GM12878 (cell line): Measurements from ENCODE around the gene CNNM3. TPM values are rescaled to one million over a fixed set of nuclear protein-coding genes. Genes with fewer than 3 reads are reported as not detected.

Experiments used
- ATAC-seq: fragments of 200-7000 bp; cut with Tn5 transposase; 3 replicates; pipeline ENCODE4 v1.9.1; 2020; ENCODE audit warnings: mild to moderate bottlenecking, moderate library complexity
- BruUV-seq: library from RNA; stranded (reverse); fragments of 400-500 nt; replicated peaks from 2 replicates; lab custom pipeline; 2021; lab: Mats Ljungman, UMichigan
- CTCF ChIA-PET: fragments of 300-600 bp; sonication (Branson Sonifier 250); formaldehyde crosslinking; extraction: SDS; loops from one replicate; lab custom pipeline; 2021; ENCODE audit warnings: inconsistent platforms; lab: Yijun Ruan, JAX
- POLR2A ChIA-PET: fragments of 350-600 bp; formaldehyde crosslinking; extraction: SDS; loops from one replicate; lab custom pipeline; 2021; ENCODE audit warnings: inconsistent platforms; lab: Charles Lee
- RAD21 ChIA-PET: fragments of 300-600 bp; sonication (Branson Sonifier 250); formaldehyde crosslinking; loops from one replicate; lab custom pipeline; 2023; ENCODE audit warnings: antibody characterized with exemption; ENCODE audit not compliant: unreplicated experiment; lab: Charles Lee
- SMC1A ChIA-PET: fragments of 300-600 bp; sonication (Branson Sonifier 250); formaldehyde crosslinking; loops from one replicate; lab custom pipeline; 2023; ENCODE audit not compliant: unreplicated experiment, uncharacterized antibody; lab: Charles Lee
- DNase-seq: peaks from one replicate; pipeline ENCODE4 v3.0.0-alpha.2; 2011; ENCODE audit warnings: low read depth, low spot score
- FAIRE-seq: peaks from 3 replicates; lab custom pipeline; 2011; peaks lifted over from hg19 to GRCh38; lab: Jason Lieb, UNC
- H2AFZ ChIP-seq: 2 replicates; pipeline ENCODE4 v1.6.0; 2011; ENCODE audit warnings: low read depth, low read length, control low read depth; ENCODE audit not compliant: control insufficient read depth
- H3K27ac ChIP-seq: 2 replicates; pipeline ENCODE4 v1.5.1; 2011; ENCODE audit warnings: control low read depth; ENCODE audit not compliant: control insufficient read depth, insufficient read depth
- H3K27me3 ChIP-seq, 2 experiments: replicated peaks in 1 of 2; 2 replicates each; pipeline versions ENCODE4 v1.6.0 to v1.6.1; 2011; ENCODE audit warnings: low read length in 1 of 2; ENCODE audit not compliant: control insufficient read depth in 2 of 2, insufficient read depth in 2 of 2
- H3K36me3 ChIP-seq, 2 experiments: 2 replicates each; pipeline ENCODE4 v1.5.1; 2011; ENCODE audit warnings: low read length in 1 of 2; ENCODE audit not compliant: control insufficient read depth in 2 of 2, insufficient read depth in 2 of 2
- H3K4me1 ChIP-seq: 2 replicates; pipeline ENCODE4 v1.6.1; 2011; ENCODE audit warnings: mild to moderate bottlenecking, low read length, moderate library complexity, mixed read lengths; ENCODE audit not compliant: control insufficient read depth, insufficient read depth
- H3K4me2 ChIP-seq: 2 replicates; pipeline ENCODE4 v1.6.0; 2011; ENCODE audit warnings: control low read depth; ENCODE audit not compliant: control insufficient read depth, insufficient read depth
- H3K4me3 ChIP-seq: fragments of 200-600 bp; sonication (generic); 2 replicates; pipeline ENCODE4 v1.5.1; 2016
- H3K79me2 ChIP-seq: 2 replicates; pipeline ENCODE4 v1.6.0; 2011; ENCODE audit warnings: low read length; ENCODE audit not compliant: control insufficient read depth, insufficient read depth
- H3K9ac ChIP-seq: 2 replicates; pipeline ENCODE4 v1.8.0; 2011; ENCODE audit warnings: low read length, control low read depth, mixed read lengths; ENCODE audit not compliant: control insufficient read depth, insufficient read depth
- H3K9me3 ChIP-seq: replicated peaks from 3 replicates; pipeline ENCODE4 v1.5.1; 2011; ENCODE audit warnings: mild to moderate bottlenecking, low read length; ENCODE audit not compliant: control insufficient read depth, insufficient read depth
- H4K20me1 ChIP-seq: 2 replicates; pipeline ENCODE4 v1.6.0; 2011; ENCODE audit not compliant: control insufficient read depth, insufficient read depth
- MEF2A ChIP-seq: IDR thresholded peaks from 2 replicates; pipeline ENCODE4 v1.6.1; 2011; ENCODE audit warnings: low read depth, mild to moderate bottlenecking, low read length, moderate library complexity; ENCODE audit not compliant: insufficient read depth
- TCF3 ChIP-seq: IDR thresholded peaks from 2 replicates; pipeline ENCODE4 v1.6.1; 2012; ENCODE audit warnings: low read depth, mild to moderate bottlenecking, low read length, borderline replicate concordance; ENCODE audit not compliant: insufficient read depth
- ZNF24 ChIP-seq: fragments of 450-650 bp; IDR thresholded peaks from 2 replicates; pipeline ENCODE4 v1.6.1; 2017; ENCODE audit warnings: antibody characterized with exemption, mild to moderate bottlenecking
- WGBS: methylation state at CpG from one replicate; pipeline ENCODE4 v1.1.6; 2016; ENCODE audit warnings: low lambda C conversion rate; ENCODE audit not compliant: insufficient replicate concordance, insufficient coverage; ENCODE audit errors: missing lambda C conversion rate; 5-methylcytosine and 5-hydroxymethylcytosine counted together
- in situ Hi-C: fragments of 300-500 bp; cut with MboI; formaldehyde crosslinking; loops from 9 replicates; pipeline ENCODE4 v1.14.3; 2018; ENCODE audit warnings: mixed read lengths
- intact Hi-C: fragments of 100-400 bp; cut with micrococcal nuclease; formaldehyde crosslinking; loops from one replicate; pipeline ENCODE4 v1.14.2; 2022; ENCODE audit not compliant: unreplicated experiment
- polyA plus RNA-seq, 11 experiments: library from polyadenylated mRNA; depleted of rRNA in 4 of 11; unstranded in 6 of 11; stranded (reverse) in 5 of 11; fragments of >200 nt; fragmentation: Nextera tagmentation in 4 of 11; fragmentation: Illumina TruSeq in 1 of 11; extraction: Ambion mirVana in 4 of 11; extraction: Trizol in 1 of 11; gene quantifications; 1 replicate in 1 of 11; 2 replicates in 10 of 11; pipeline versions ENCODE4 v1.2.1 to v1.2.3, GENCODE V29; 2011 to 2016; ENCODE audit warnings: inconsistent platforms in 2 of 11, missing spikeins in 2 of 11, low read depth in 1 of 11
- total RNA-seq, 4 experiments: library from RNA; depleted of rRNA in 3 of 4; stranded (reverse); fragments of >200 nt in 3 of 4; fragmentation: Illumina TruSeq in 1 of 4; extraction: Trizol in 1 of 4; gene quantifications; 2 replicates each; pipeline versions ENCODE4 v1.2.1 to v1.2.3, GENCODE V29; 2013 to 2021
- TF ChIP-seq, protein P1 (sequence below): IDR thresholded peaks from 2 replicates; pipeline ENCODE4 v1.6.1; 2011; ENCODE audit warnings: mild to moderate bottlenecking, low read depth, low read length, moderate library complexity; ENCODE audit not compliant: insufficient replicate concordance
- TF ChIP-seq, protein P2 (sequence below): fragments of 450-650 bp; IDR thresholded peaks from 2 replicates; pipeline ENCODE4 v1.6.1; 2017; ENCODE audit warnings: mild to moderate bottlenecking
- TF ChIP-seq, protein P3 (sequence below), 3 experiments: IDR thresholded peaks in 2 of 3; conservative IDR thresholded peaks in 1 of 3; 2 replicates each; pipeline ENCODE4 v1.5.1; 2011; ENCODE audit warnings: low read depth in 3 of 3, low read length in 3 of 3, mild to moderate bottlenecking in 3 of 3, control low read depth in 2 of 3, moderate library complexity in 2 of 3, inconsistent platforms in 1 of 3, mixed read lengths in 1 of 3; ENCODE audit not compliant: control insufficient read depth in 2 of 3, insufficient read depth in 1 of 3; ENCODE audit errors: extremely low read depth in 1 of 3

CNNM3 gene
- total and polyA plus RNA-seq, 10 of the 15 experiments (the other 5 are each of a cell fraction or from before 2014, with no cell fraction given) = 0.72 to 14.3 (median 4.0) TPM

DNA sequence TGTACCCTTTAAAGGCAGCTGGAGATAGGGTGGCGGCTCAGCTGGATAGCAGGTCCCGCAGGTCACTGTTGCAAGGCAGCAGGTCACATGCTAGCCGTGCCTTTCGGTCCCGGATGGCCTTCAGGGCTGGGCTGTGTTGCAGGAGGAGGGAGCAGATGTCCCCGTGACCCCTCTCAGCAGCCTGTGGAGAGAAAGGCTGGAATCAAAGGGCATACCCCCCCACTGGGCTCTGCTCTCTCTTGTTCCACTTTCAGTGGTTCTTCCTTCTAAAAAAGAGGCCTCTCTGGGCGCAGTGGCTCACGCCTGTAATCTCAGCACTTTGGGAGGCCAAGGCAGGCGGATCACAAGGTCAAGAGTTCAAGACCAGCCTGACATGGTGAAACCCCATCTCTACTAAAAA lies 32.2 kb downstream of the CNNM3 start:
- peaks cover 3 to 7% of the 10 kb centered on the region in 2 experiments; a peak in 3 of 4 replicates for H3K36me3 ChIP-seq

More for the DNA sequence above, 32.2 kb downstream of the CNNM3 start:
- H3K4me1 ChIP-seq = no peaks in the 10 kb centered on the region
- no peak for ATAC-seq
- CTCF ChIA-PET = interaction anchor here (0.7 to 1.0 kb wide), 2 partner anchors 9 to 291 kb away, joined by 3 to 4 read pairs; partner anchors contain the start of gene ANKRD39
- H2AFZ ChIP-seq = no peak overlapping the region
- no peak overlapping the region for H3K4me2 ChIP-seq
- no peak for TF ChIP-seq MEF2A
- TF ChIP-seq, protein P1, sequence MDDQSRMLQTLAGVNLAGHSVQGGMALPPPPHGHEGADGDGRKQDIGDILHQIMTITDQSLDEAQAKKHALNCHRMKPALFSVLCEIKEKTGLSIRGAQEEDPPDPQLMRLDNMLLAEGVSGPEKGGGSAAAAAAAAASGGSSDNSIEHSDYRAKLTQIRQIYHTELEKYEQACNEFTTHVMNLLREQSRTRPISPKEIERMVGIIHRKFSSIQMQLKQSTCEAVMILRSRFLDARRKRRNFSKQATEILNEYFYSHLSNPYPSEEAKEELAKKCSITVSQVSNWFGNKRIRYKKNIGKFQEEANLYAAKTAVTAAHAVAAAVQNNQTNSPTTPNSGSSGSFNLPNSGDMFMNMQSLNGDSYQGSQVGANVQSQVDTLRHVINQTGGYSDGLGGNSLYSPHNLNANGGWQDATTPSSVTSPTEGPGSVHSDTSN = no peak
- no peak for TF ChIP-seq TCF3
- no peak for TF ChIP-seq ZNF24
- TF ChIP-seq, protein P2, sequence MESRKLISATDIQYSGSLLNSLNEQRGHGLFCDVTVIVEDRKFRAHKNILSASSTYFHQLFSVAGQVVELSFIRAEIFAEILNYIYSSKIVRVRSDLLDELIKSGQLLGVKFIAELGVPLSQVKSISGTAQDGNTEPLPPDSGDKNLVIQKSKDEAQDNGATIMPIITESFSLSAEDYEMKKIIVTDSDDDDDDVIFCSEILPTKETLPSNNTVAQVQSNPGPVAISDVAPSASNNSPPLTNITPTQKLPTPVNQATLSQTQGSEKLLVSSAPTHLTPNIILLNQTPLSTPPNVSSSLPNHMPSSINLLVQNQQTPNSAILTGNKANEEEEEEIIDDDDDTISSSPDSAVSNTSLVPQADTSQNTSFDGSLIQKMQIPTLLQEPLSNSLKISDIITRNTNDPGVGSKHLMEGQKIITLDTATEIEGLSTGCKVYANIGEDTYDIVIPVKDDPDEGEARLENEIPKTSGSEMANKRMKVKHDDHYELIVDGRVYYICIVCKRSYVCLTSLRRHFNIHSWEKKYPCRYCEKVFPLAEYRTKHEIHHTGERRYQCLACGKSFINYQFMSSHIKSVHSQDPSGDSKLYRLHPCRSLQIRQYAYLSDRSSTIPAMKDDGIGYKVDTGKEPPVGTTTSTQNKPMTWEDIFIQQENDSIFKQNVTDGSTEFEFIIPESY = no peak
- TF ChIP-seq, protein P3, sequence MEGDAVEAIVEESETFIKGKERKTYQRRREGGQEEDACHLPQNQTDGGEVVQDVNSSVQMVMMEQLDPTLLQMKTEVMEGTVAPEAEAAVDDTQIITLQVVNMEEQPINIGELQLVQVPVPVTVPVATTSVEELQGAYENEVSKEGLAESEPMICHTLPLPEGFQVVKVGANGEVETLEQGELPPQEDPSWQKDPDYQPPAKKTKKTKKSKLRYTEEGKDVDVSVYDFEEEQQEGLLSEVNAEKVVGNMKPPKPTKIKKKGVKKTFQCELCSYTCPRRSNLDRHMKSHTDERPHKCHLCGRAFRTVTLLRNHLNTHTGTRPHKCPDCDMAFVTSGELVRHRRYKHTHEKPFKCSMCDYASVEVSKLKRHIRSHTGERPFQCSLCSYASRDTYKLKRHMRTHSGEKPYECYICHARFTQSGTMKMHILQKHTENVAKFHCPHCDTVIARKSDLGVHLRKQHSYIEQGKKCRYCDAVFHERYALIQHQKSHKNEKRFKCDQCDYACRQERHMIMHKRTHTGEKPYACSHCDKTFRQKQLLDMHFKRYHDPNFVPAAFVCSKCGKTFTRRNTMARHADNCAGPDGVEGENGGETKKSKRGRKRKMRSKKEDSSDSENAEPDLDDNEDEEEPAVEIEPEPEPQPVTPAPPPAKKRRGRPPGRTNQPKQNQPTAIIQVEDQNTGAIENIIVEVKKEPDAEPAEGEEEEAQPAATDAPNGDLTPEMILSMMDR (IDR thresholded peaks at IDR 0.05 in 2 of 3, conservative IDR thresholded peaks at IDR 0.05 in 1 of 3; ENCODE audit: control insufficient read depth in 2 of 3, extremely low read depth in 1 of 3, insufficient read depth in 1 of 3, low read depth in 3 of 3, low read length in 3 of 3) = no peak
- WGBS = 91% methylated on average over 9 of the region's 9 CpGs
- H3K79me2 ChIP-seq = no peaks in the 10 kb centered on the region
- H4K20me1 ChIP-seq = no peaks in the 10 kb centered on the region
- no peak for DNase-seq
- no peak overlapping the region for H3K27ac ChIP-seq
- POLR2A ChIA-PET = interaction anchor here (1.6 kb wide), 1 partner anchor 10 kb away, joined by 4 read pairs; the partner anchor contains the start of gene ANKRD39
- SMC1A ChIA-PET = no interaction called here
- in situ Hi-C loops = no loop called here
- H3K9me3 ChIP-seq = no peaks in the 10 kb centered on the region
- no peak for FAIRE-seq
- no TSS peak for BruUV-seq
- intact Hi-C loops = no loop called here
- H3K27me3 ChIP-seq = no peaks in the 10 kb centered on the region
- RAD21 ChIA-PET = interaction anchor here (1.1 kb wide), 1 partner anchor 115 kb away, joined by 3 read pairs; no protein-coding TSS in a partner anchor
- no peak overlapping the region for H3K9ac ChIP-seq
- H3K4me3 ChIP-seq = no peak overlapping the region
